GM21423 (cell line): ENCODE results near the gene ZNF221.
"Not testable (repeated sequence)": the region's sequence is repeated elsewhere in the genome, so short reads cannot be mapped to it uniquely, and the experiment has no call there.

Source experiments
- ATAC-seq: cut with Tn5 transposase; IDR thresholded peaks from one replicate; pipeline ENCODE4 v1.9.1; 2021; ENCODE audit warnings: mild to moderate bottlenecking, moderate library complexity; ENCODE audit not compliant: unreplicated experiment

ZNF221 gene

GRCh38 chr19:43950834-43951645, at the start of gene ZNF221:
ZNF221 (plus strand) TSS chr19:43951228; CDS start chr19:43962727, 11,499 bp downstream.
- peak; percentile 93 for ATAC-seq

- no peak for ATAC-seq
Observed at GRCh38 chr19:43901395-43902390, 49.3 kb upstream of the ZNF221 start.

- no peak for ATAC-seq
Observed at GRCh38 chr19:43902399-43902798, 48.6 kb upstream of the ZNF221 start.

DNA sequence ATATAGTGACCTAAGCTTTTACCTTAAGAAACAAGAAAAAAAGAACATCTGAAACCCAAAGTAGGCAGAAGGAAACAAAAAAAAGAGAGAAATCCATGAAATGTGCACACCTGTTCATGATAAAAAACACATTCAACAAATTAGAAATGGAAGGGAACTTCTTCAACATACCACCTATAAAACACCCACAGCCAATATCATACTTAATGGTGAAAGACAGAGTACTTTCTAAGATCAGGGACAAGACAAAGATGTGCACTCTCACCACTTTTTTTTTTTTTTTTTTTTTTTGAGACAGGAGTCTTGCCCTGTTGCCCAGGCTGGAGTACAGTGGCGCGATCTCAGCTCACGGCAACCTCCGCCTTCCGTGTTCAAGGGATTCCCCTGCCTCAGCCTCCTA, 45.1 kb upstream of the ZNF221 start:
- no peak for ATAC-seq

- ATAC-seq: no peak
Observed at GRCh38 chr19:43906774-43907173, 44.3 kb upstream of the ZNF221 start.

- ATAC-seq: no peak
Observed at GRCh38 chr19:43908659-43909058, 42.4 kb upstream of the ZNF221 start.

DNA sequence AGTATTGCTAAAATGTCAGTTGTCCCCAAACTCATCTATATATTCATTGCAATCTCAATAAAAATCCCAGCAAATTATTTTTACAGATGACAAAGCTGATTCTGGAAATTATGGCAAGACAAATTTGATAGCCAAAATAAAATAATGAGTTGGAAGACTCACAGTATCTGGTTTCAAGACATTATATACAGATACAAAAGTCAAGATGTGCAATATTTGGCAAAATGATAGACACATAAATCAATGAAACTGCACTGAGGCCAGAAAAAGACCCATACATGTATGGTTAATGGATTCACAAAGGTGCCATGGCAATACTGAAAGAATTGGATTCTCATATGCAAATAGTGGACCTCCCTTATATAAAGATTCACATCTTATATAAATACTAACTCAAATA, 40.1 kb upstream of the ZNF221 start:
- no peak for ATAC-seq

DNA sequence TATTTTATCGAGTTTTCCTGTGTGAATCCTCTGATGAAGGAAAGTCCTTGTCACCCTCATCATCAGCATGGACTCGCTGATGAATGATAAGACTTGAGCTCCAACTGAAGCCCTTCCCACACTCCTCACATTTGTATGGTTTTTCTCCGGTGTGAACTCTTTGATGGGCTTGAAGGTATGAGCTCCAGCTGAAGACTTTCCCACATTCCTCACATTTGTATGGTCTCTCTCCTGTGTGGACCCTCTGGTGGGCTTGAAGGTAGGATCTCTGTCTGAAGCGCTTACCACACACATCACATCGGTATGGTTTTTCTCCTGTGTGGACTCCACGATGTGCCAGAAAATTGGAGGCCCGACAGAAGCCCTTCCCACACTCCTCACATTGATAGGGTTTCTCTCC, 37.6 kb upstream of the ZNF221 start:
- no peak for ATAC-seq

DNA sequence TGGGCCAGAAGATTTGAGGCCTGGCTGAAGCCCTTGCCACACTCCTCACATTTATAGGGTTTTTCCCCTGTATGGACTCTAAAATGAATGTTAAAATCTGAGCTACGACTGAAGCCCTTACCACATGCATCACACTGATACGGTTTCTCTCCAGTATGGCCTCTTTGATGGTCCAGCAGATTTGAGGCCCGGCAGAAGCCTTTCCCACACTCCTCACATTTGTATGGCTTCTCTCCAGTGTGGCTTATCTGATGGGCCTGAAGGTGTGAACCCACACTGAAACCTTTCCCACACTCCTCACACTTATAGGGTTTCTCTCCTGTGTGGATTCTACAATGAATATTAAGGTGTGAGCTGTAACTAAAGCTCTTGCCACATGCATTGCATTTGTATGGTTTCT, 37.0 kb upstream of the ZNF221 start:
- no peak for ATAC-seq

GRCh38 chr19:43923875-43924274, 27.2 kb upstream of the ZNF221 start:
- ATAC-seq: no peak

GRCh38 chr19:43928820-43929219, 22.2 kb upstream of the ZNF221 start:
- ATAC-seq: no peak

GRCh38 chr19:43934055-43934984, 16.7 kb upstream of the ZNF221 start:
- ATAC-seq: no peak

DNA sequence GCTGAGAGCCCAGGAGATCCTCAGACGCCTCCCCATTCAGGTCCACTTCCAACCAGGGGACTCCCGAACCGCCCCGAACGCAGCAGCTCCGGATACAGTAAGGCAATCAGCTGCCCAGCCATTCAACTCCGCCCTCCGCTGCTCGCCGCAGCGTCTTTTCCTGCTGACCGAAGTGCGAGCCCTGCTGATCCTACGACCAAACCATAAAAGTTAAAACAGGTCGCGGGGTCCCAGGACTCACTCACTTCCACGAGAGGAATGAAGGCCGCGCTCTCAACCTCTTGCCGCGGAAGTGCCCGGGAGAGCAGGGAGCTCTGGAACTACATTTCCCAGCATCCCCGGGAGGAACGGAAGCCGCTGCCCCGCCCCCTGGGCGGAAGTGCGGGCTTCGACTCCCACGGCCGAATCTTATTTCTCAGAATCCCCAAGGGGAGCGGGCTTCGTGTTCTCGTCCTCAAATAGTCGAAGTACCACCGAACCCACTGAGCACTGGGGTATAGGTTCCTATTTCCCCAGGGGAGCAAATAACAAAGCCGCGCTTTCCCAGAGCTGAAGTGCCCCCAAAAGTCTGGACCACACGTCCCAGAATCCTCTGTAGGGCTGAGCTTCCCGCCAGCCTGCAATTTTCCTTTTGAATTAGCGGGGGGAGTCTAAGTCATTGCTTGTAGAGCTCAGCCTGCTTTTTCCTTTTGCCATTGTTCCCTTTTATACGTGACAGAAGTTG, 15.9 kb upstream of the ZNF221 start, which contains the start of gene ZNF45:
Gene ZNF45, minus strand, starts transcription at position 298 of the 724 bp plus-strand sequence. CDS start 13,097 bp downstream, outside the sequence.
- ATAC-seq: peak; percentile 84

DNA sequence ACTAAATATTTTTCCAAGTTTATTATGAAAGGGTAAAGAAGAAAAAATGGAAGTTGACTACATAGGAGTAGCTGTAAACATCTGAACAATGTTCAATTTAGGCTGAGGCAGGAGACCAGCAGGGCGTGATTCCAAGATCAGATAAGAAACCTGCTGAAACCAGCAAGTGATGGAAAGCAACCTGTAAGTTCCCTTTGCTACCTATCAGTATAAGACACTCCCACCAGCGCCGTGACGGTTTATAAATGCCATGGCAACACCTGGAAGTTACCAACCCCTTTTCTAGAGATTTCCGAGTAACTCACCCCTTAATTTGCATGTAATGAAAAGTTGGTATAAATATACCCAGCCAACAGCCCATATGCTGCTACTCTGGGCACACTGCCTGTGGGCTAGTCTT, 14.8 kb upstream of the ZNF221 start:
- ATAC-seq: no peak

DNA sequence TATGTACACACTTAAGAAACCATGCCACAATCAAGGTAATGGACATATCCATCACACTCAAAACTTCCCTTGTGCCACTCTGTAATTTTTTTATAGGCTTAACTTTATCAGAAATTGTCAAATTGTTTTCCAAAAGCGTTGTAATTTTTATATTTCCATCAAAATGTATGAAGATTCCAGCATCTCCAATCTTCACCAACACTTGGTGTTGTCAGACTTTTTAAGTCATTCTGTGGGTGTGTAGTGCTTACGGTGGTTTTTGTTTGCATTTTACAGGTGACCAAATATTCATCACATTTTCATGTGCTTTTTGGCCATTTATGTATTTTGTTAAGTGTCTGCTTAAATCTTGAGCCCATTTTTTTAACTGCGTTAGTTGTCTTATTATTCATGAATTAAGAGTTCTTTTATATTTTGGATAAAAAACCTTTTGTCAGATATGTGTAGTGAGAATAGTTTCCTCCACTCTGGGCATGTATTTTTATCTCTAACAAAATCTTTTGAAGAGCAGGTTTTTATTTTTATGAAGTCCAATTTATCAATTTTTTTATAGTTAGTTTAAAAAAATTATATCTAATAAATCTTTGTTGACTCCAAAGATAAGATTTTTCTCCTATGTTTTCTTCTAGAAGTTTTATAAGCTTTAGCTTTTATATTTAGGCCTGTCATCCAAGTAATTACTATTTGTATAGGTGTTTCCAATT, 11.3 kb upstream of the ZNF221 start:
- no peak for ATAC-seq

- no peak for ATAC-seq
Observed at GRCh38 chr19:43940719-43941118, 10.3 kb upstream of the ZNF221 start.

GRCh38 chr19:43941209-43941608, 9.8 kb upstream of the ZNF221 start:
- no peak for ATAC-seq

DNA sequence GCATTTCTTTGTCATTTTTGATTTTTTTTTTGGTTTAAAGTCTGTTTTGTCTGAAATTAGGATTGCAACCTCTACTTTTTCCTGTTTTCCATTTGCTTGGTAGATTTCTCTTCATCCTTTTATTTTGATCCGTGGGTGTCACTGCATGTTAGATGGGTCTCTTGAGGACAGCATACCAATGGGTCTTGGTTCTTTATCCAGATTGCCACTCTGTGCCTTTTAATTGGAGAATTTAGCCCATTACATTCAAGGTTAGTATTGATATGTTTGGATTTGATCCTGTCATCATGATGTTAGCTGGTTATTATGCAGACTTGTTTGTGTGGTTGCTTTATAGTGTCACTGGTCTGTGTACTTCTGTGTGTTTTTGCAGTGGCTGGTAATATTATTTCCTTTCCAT, 3.6 kb upstream of the ZNF221 start:
- not testable (repeated sequence) for ATAC-seq

- not testable (repeated sequence) for ATAC-seq
Observed at GRCh38 chr19:43949803-43950202, 1.2 kb upstream of the ZNF221 start.
